Neutrophil (primary cell): ENCODE measurements around the gene CDC25C.

Experiments
- H3K27ac ChIP-seq: fragments of 200-600 bp; sonication (generic); 2 replicates; pipeline ENCODE4 v1.5.1; 2016; ENCODE audit warnings: mild to moderate bottlenecking, moderate library complexity
- H3K27me3 ChIP-seq: fragments of 200-600 bp; sonication (generic); 2 replicates; pipeline ENCODE4 v1.6.0; 2016; ENCODE audit warnings: mild to moderate bottlenecking
- H3K36me3 ChIP-seq: fragments of 200-600 bp; sonication (generic); 2 replicates; pipeline ENCODE4 v1.5.1; 2017
- H3K4me1 ChIP-seq, 2 experiments: fragments of 200-600 bp in 1 of 2; sonication (generic) in 1 of 2; 1 replicate in 1 of 2; 2 replicates in 1 of 2; pipeline versions ENCODE4 v1.5.1 to v1.6.1; 2013 to 2016; ENCODE audit warnings: low read depth in 1 of 2, low read length in 1 of 2, mild to moderate bottlenecking in 1 of 2, moderate library complexity in 1 of 2; ENCODE audit not compliant: control insufficient read depth in 1 of 2, insufficient read depth in 1 of 2
- H3K4me3 ChIP-seq, 2 experiments: fragments of 200-600 bp in 1 of 2; sonication (generic) in 1 of 2; 1 replicate in 1 of 2; 2 replicates in 1 of 2; pipeline ENCODE4 v1.5.1; 2013 to 2016; ENCODE audit warnings: low read depth in 1 of 2, low read length in 1 of 2, mild to moderate bottlenecking in 1 of 2, moderate library complexity in 1 of 2
- H3K9me3 ChIP-seq: fragments of 200-600 bp; sonication (generic); 2 replicates; pipeline ENCODE4 v1.5.1; 2016
- CTCF ChIP-seq: fragments of 200-600 bp; sonication (generic); IDR thresholded peaks from 2 replicates; pipeline ENCODE4 v1.5.1; 2016; ENCODE audit warnings: antibody characterized with exemption

The CDC25C gene

DNA sequence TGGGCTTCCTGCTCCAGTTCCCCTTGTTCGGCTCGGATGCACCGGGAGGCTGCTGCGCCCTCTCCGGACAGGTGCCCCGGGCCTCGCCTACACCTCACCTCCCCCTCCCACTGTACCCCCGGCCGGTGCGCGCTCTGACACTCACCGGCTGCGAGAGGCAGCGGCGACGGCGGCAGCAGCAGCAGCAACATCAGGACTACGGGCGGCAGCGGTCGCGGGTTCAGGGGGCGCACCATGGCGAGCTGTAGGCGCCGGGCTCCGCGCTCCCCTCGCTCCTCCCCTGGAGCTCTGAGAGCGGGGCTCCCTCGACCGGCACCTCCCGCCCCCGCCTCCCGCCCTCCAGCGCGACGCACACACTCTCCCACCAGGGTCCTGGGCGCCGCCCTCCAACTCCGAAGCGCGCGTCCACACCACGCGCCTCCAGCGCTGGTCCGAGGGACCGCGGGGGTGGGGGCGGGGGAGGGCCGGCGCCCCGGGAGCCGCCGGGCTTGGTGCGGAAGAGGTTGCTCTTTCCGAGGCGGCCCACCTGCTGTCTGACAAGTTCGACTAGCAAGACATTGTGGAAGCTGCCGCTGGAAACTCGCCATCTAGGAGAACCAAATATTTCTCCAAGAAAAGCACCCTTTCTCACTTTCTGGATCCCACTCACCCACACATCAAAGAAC, 57.3 kb downstream of the CDC25C start, which contains the start of gene GFRA3:
Gene GFRA3, minus strand, starts transcription at position 433 of the 665 bp plus-strand sequence. Its CDS starts 197 bp downstream, at position 236.
- Histone ChIP-seq H3K27ac (no peak within 1 kb of the TSS), H3K27me3 (peaks cover 46% of the 10 kb centered on the region), H3K9me3 (no peaks in the 10 kb centered on the region), H3K4me3 (no peak within 1 kb of the TSS), H3K36me3 (no peaks in the 10 kb centered on the region), H3K4me1 (peaks cover 0 to 7% of the 10 kb centered on the region in 2 experiments)
- TF ChIP-seq CTCF = no peak

DNA sequence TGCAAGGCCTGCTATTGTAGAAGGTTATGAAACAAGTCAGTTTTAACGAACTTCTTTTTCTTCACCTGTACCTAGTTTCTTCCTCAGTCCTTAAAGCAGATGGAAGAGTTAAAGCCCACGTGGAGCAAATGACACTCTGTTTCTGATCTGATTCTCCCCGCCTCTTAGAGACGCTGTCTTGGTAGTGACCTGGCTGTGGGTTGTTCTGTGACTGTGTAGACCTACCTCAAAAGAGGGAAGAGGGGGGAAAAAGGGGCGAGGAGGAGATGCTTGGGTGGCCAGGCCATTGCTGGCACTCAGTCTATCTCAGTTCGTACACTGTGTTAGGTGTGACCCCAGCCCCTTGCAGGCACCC, 57.8 kb downstream of the CDC25C start:
- Histone ChIP-seq H3K4me3 (no peak overlapping the region), H3K27ac (no peak overlapping the region), H3K36me3 (no peaks in the 10 kb centered on the region), H3K4me1 (peaks cover 0 to 7% of the 10 kb centered on the region in 2 experiments), H3K27me3 (peaks cover 46% of the 10 kb centered on the region), H3K9me3 (no peaks in the 10 kb centered on the region)
- TF ChIP-seq CTCF = no peak

GRCh38 chr5:138272681-138273080, 58.9 kb downstream of the CDC25C start:
- Histone ChIP-seq H3K36me3 (no peaks in the 10 kb centered on the region), H3K4me1 (peaks cover 0 to 7% of the 10 kb centered on the region in 2 experiments), H3K27ac (no peak overlapping the region), H3K27me3 (peaks cover 46% of the 10 kb centered on the region), H3K9me3 (no peaks in the 10 kb centered on the region), H3K4me3 (no peak overlapping the region)
- no peak for TF ChIP-seq CTCF

DNA sequence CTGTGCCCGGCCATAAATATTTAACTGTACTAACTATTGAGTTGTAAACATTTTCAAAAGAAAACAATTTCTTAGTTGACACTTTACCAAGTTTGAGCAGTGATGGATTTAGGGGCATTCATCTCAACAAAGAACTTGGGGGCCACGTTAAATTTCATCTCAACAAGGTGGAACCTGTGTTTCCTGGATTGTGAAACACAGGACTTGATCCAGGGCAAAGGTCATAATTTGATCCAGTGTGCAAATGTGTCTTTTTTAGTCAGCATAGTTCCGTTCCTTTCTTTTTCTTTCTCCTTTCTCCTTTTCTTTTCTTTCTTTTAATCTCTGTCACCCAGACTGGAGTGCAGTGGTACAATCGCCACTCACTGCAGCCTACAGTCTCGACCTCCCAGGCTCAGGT, 60.3 kb downstream of the CDC25C start:
- H3K27me3 ChIP-seq = peaks cover 38% of the 10 kb centered on the region
- no peaks in the 10 kb centered on the region for H3K36me3 ChIP-seq
- TF ChIP-seq CTCF = no peak

DNA sequence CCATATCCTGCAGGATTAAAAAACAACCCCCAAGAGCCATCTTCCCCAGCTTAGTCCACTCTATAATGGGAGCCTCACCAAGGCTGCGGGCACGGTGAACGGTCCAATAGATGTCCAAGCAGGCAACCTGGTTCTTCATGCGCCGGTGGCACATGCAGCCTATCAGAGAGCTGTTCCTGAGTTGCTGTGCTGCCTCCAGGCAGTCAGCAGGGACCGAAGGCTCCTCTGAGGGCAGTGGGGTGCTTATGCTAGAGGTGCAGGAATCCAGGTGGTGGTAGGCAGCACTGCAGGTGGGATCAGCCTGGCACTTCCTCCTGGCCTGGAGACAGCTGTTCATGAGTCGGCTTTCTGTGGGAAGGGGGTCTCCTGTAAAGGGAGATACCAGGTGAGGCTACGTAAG, 67.4 kb downstream of the CDC25C start:
- no peaks in the 10 kb centered on the region for H3K9me3 ChIP-seq
- no peak overlapping the region for H3K27ac ChIP-seq
- no peak overlapping the region for H3K4me3 ChIP-seq
- no peaks in the 10 kb centered on the region for H3K27me3 ChIP-seq
- no peaks in the 10 kb centered on the region for H3K36me3 ChIP-seq
- no peaks in the 10 kb centered on the region for H3K4me1 ChIP-seq
- no peak for TF ChIP-seq CTCF

More for the DNA sequence above, 60.3 kb downstream of the CDC25C start:
- Histone ChIP-seq H3K4me3 (no peak overlapping the region), H3K4me1 (peaks cover 0 to 7% of the 10 kb centered on the region in 2 experiments), H3K27ac (no peak overlapping the region), H3K9me3 (no peaks in the 10 kb centered on the region)
